Liver (tissue), 9 donors: ENCODE measurements around the gene PTPN18. TPM values are rescaled to one million over a fixed set of nuclear protein-coding genes. Genes with fewer than 3 reads are reported as not detected.

Experiments used
- DNase-seq: peaks from one replicate; pipeline ENCODE4 v3.0.0-alpha.2; 2017; ENCODE audit warnings: low spot score
- H3K27ac ChIP-seq, 2 donors: one replicate each; pipeline ENCODE4 v1.7.0; 2013; ENCODE audit warnings: inconsistent platforms in 2 of 2, low read length in 2 of 2, control low read depth in 1 of 2, low read depth in 1 of 2, mild to moderate bottlenecking in 1 of 2
- H3K27me3 ChIP-seq, 4 donors: one replicate each; pipeline versions ENCODE4 v1.6.1 to v1.7.0; 2013; ENCODE audit warnings: low read length in 3 of 4, inconsistent platforms in 1 of 4, mild to moderate bottlenecking in 1 of 4, moderate library complexity in 1 of 4; ENCODE audit not compliant: control insufficient read depth in 4 of 4, insufficient read depth in 4 of 4
- H3K36me3 ChIP-seq, 4 donors: one replicate each; pipeline versions ENCODE4 v1.6.1 to v1.7.0; 2013; ENCODE audit warnings: low read length in 3 of 4, mild to moderate bottlenecking in 3 of 4, low read depth in 1 of 4, moderate library complexity in 1 of 4; ENCODE audit not compliant: control insufficient read depth in 4 of 4, insufficient read depth in 3 of 4
- H3K4me1 ChIP-seq, 4 donors: one replicate each; pipeline versions ENCODE4 v1.6.1 to v1.7.0; 2013; ENCODE audit warnings: low read length in 3 of 4, mild to moderate bottlenecking in 3 of 4, moderate library complexity in 1 of 4; ENCODE audit not compliant: control insufficient read depth in 4 of 4, insufficient read depth in 4 of 4
- H3K4me3 ChIP-seq, 3 donors: one replicate each; pipeline versions ENCODE4 v1.6.1 to v1.7.0; 2013; ENCODE audit warnings: low read length in 3 of 3, control low read depth in 1 of 3, low read depth in 1 of 3, mild to moderate bottlenecking in 1 of 3
- H3K9ac ChIP-seq, 2 donors: one replicate each; pipeline ENCODE4 v1.7.0; 2013; ENCODE audit warnings: low read length in 2 of 2, mild to moderate bottlenecking in 2 of 2, moderate library complexity in 2 of 2, control low read depth in 1 of 2, low read depth in 1 of 2
- H3K9me3 ChIP-seq, 4 donors: one replicate each; pipeline versions ENCODE4 v1.6.1 to v1.7.0; 2013; ENCODE audit warnings: low read length in 3 of 4; ENCODE audit not compliant: control insufficient read depth in 4 of 4
- ATF3 ChIP-seq: IDR thresholded peaks from 2 replicates; pipeline ENCODE4 v1.6.1; 2016; ENCODE audit warnings: antibody characterized with exemption
- CTCF ChIP-seq: fragments of 150-350 bp; IDR thresholded peaks from 2 replicates; pipeline ENCODE4 v1.5.1; 2017; ENCODE audit warnings: improper control_type of control experiment, low read depth, low read length; ENCODE audit not compliant: missing input control
- EGR1 ChIP-seq, 2 donors: IDR thresholded peaks; 2 replicates each; pipeline ENCODE4 v1.6.1; 2016 to 2018; ENCODE audit warnings: antibody characterized with exemption in 2 of 2, low read depth in 2 of 2
- FOXA1 ChIP-seq: IDR thresholded peaks from 2 replicates; pipeline ENCODE4 v1.6.1; 2016; ENCODE audit warnings: antibody characterized with exemption
- FOXA2 ChIP-seq: IDR thresholded peaks from 2 replicates; pipeline ENCODE4 v1.6.1; 2016; ENCODE audit warnings: antibody characterized with exemption
- GABPA ChIP-seq, 2 donors: IDR thresholded peaks in 1 of 2; conservative IDR thresholded peaks in 1 of 2; 2 replicates each; pipeline ENCODE4 v1.6.1; 2016; ENCODE audit warnings: antibody characterized with exemption in 2 of 2, mild to moderate bottlenecking in 1 of 2, moderate library complexity in 1 of 2
- MAX ChIP-seq: IDR thresholded peaks from 2 replicates; pipeline ENCODE4 v1.6.1; 2016; ENCODE audit warnings: antibody characterized with exemption
- RAD21 ChIP-seq, 2 donors: IDR thresholded peaks; 2 replicates each; pipeline ENCODE4 v1.6.1; 2016; ENCODE audit warnings: antibody characterized with exemption in 2 of 2, mild to moderate bottlenecking in 2 of 2
- REST ChIP-seq: IDR thresholded peaks from 2 replicates; pipeline ENCODE4 v1.6.1; 2016; ENCODE audit warnings: antibody characterized with exemption, mild to moderate bottlenecking
- RXRA ChIP-seq, 2 donors: IDR thresholded peaks; 2 replicates each; pipeline ENCODE4 v1.6.1; 2017 to 2018; ENCODE audit warnings: antibody characterized with exemption in 2 of 2, mild to moderate bottlenecking in 1 of 2
- SP1 ChIP-seq: IDR thresholded peaks from 2 replicates; pipeline ENCODE4 v1.6.1; 2018; ENCODE audit warnings: antibody characterized with exemption, mild to moderate bottlenecking
- YY1 ChIP-seq: IDR thresholded peaks from 2 replicates; pipeline ENCODE4 v1.6.1; 2016; ENCODE audit warnings: antibody characterized with exemption, mild to moderate bottlenecking
- WGBS: extraction: QIAGEN DNeasy Blood & Tissue Kit; methylation state at CpG from one replicate; pipeline ENCODE4 v1.1.7; 2013; 5-methylcytosine and 5-hydroxymethylcytosine counted together
- polyA plus RNA-seq, 2 donors: library from polyadenylated mRNA; stranded (reverse) in 1 of 2; unstranded in 1 of 2; fragments of 200-250 nt in 1 of 2; fragments of >200 nt in 1 of 2; fragmentation: Nextera tagmentation in 1 of 2; extraction: Ambion mirVana in 1 of 2; gene quantifications; one replicate each; pipeline versions ENCODE4 v1.2.1 to v1.2.3, GENCODE V29; 2013 to 2015
- total RNA-seq, 2 donors: library from RNA; depleted of rRNA; stranded (reverse); fragments of >200 nt; gene quantifications; one replicate each; pipeline ENCODE4 v1.2.3, GENCODE V29; 2014
- donor health status: healthy.
- donor health status: healthy.
- donor health status: healthy.
- donor health status: healthy.
- donor health status: healthy.

Gene PTPN18
- total and polyA plus RNA-seq, 4 donors: 14.0 to 28.6 (median 16.7) TPM

- Histone ChIP-seq H3K9me3 (no peaks in the 10 kb centered on the region), H3K27me3 (no peaks in the 10 kb centered on the region), H3K9ac (no peak overlapping the region), H3K36me3 (peaks cover 0 to 9% (median 0%) of the 10 kb centered on the region in 4 donors), H3K4me3 (no peak overlapping the region), H3K4me1 (peaks cover 0 to 3% (median 2%) of the 10 kb centered on the region in 4 donors), H3K27ac (no peak overlapping the region)
- TF ChIP-seq CTCF (no peak), YY1 (no peak), ATF3 (no peak), RXRA (IDR thresholded peaks at IDR 0.05) (no peak)
- no peak for DNase-seq
- 93% methylated on average over 9 of the region's 9 CpGs for WGBS
Observed at GRCh38 chr2:130374587-130375290, 18.9 kb downstream of the PTPN18 start.

- TF ChIP-seq GABPA (IDR thresholded peaks at IDR 0.05 in 1 of 2, conservative IDR thresholded peaks at IDR 0.05 in 1 of 2) (no peak), RAD21 (IDR thresholded peaks at IDR 0.05) (no peak), REST (no peak), FOXA1 (no peak), SP1 (no peak), MAX (no peak), CTCF (no peak), YY1 (no peak), EGR1 (IDR thresholded peaks at IDR 0.05; ENCODE audit: low read depth in 2 of 2) (no peak), FOXA2 (no peak)
- Histone ChIP-seq H3K27me3 (no peaks in the 10 kb centered on the region), H3K27ac (no peak overlapping the region), H3K9ac (no peak overlapping the region), H3K4me3 (no peak overlapping the region), H3K9me3 (no peaks in the 10 kb centered on the region), H3K36me3 (peaks cover 0 to 5% (median 0%) of the 10 kb centered on the region in 4 donors), H3K4me1 (peaks cover 0 to 8% (median 5%) of the 10 kb centered on the region in 4 donors)
- no peak for DNase-seq
- WGBS: 96% methylated on average over 19 of the region's 19 CpGs
Observed at GRCh38 chr2:130375291-130376266, 19.7 kb downstream of the PTPN18 start.
